Measurements from ENCODE around the gene PDCD6IP.

PDCD6IP gene

GRCh38 chr3:33798418-33799201, at the start of gene PDCD6IP (continued):
- no peak for TF ChIP-seq ZNF174 (tag by site-specific recombination; IDR thresholded peaks at IDR 0.05)
- no peak for TF ChIP-seq ZNF473 (tag by site-specific recombination; IDR thresholded peaks at IDR 0.05)
- TF ChIP-seq ZNF777 (tag by site-specific recombination; IDR thresholded peaks at IDR 0.05; ENCODE audit: borderline replicate concordance) = no peak
- no peak for TF ChIP-seq ZFP41 (tag by site-specific recombination; IDR thresholded peaks at IDR 0.05; ENCODE audit: borderline replicate concordance)
- no peak for TF ChIP-seq ZBTB7A (tag by site-specific recombination; IDR thresholded peaks at IDR 0.05; ENCODE audit: low read depth)
- TF ChIP-seq ZNF785 (tag by site-specific recombination; IDR thresholded peaks at IDR 0.05) = no peak
- TF ChIP-seq EGR2 (tag by site-specific recombination; IDR thresholded peaks at IDR 0.05; ENCODE audit: low read depth) = peak; percentile 76

- H3K9me3 ChIP-seq (ENCODE audit: control insufficient read depth, insufficient read depth, low read depth, low read length) = no peaks in the 10 kb centered on the region
- H3K27ac ChIP-seq (ENCODE audit: extremely low read depth, low read depth, low read length) = no peak overlapping the region
- ChIA-PET CTCF (no interaction called here), POLR2A (no interaction called here)
- TF ChIP-seq ZNF155 (tag by site-specific recombination; IDR thresholded peaks at IDR 0.05) (no peak), ZSCAN16 (tag by site-specific recombination; IDR thresholded peaks at IDR 0.05) (no peak), ZFP3 (tag by site-specific recombination; IDR thresholded peaks at IDR 0.05; ENCODE audit: low read depth) (no peak), ZFP41 (tag by site-specific recombination; IDR thresholded peaks at IDR 0.05; ENCODE audit: borderline replicate concordance) (no peak)
- no peaks in the 10 kb centered on the region for H3K4me1 ChIP-seq (ENCODE audit: control insufficient read depth, insufficient read depth, low read length)
- no peak overlapping the region for H3K4me3 ChIP-seq (ENCODE audit: low read depth, low read length)
- H3K36me3 ChIP-seq (ENCODE audit: control insufficient read depth in 2 of 2, insufficient read depth in 1 of 2, low read length in 2 of 2) = no peaks in the 10 kb centered on the region
Observed at GRCh38 chr3:33749546-33750210, 48.8 kb upstream of the PDCD6IP start.

- no peaks in the 10 kb centered on the region for H3K36me3 ChIP-seq (ENCODE audit: control insufficient read depth in 2 of 2, insufficient read depth in 1 of 2, low read length in 2 of 2)
- H3K27ac ChIP-seq (ENCODE audit: extremely low read depth, low read depth, low read length) = no peak overlapping the region
- CTCF ChIA-PET = interaction anchor here (0.6 kb wide), 1 partner anchor 37 kb away, joined by 3 read pairs; no protein-coding TSS in a partner anchor
- no peak for TF ChIP-seq ZNF501 (tag by site-specific recombination; IDR thresholded peaks at IDR 0.05)
- no peak for TF ChIP-seq ATF2 (tag by site-specific recombination; IDR thresholded peaks at IDR 0.05; ENCODE audit: low read depth)
- TF ChIP-seq ZNF391 (tag by site-specific recombination; IDR thresholded peaks at IDR 0.05; ENCODE audit: borderline replicate concordance, low read depth) = no peak
- TF ChIP-seq SALL2 (tag by site-specific recombination; IDR thresholded peaks at IDR 0.05; ENCODE audit: borderline replicate concordance) = no peak
- TF ChIP-seq ZNF174 (tag by site-specific recombination; IDR thresholded peaks at IDR 0.05) = no peak
- TF ChIP-seq ZNF776 (tag by site-specific recombination; IDR thresholded peaks at IDR 0.05; ENCODE audit: borderline replicate concordance) = no peak
- TF ChIP-seq ZBTB21 (tag by site-specific recombination; IDR thresholded peaks at IDR 0.05) = no peak
- TF ChIP-seq ZNF514 (tag by site-specific recombination; IDR thresholded peaks at IDR 0.05) = no peak
- no peak for TF ChIP-seq ZNF664 (tag by site-specific recombination; IDR thresholded peaks at IDR 0.05)
- POLR2A ChIA-PET = interaction anchor here (0.7 kb wide), 1 partner anchor 106 kb away, joined by 6 read pairs; no protein-coding TSS in a partner anchor
- no peaks in the 10 kb centered on the region for H3K4me1 ChIP-seq (ENCODE audit: control insufficient read depth, insufficient read depth, low read length)
- no peaks in the 10 kb centered on the region for H3K9me3 ChIP-seq (ENCODE audit: control insufficient read depth, insufficient read depth, low read depth, low read length)
- no peak overlapping the region for H3K4me3 ChIP-seq (ENCODE audit: low read depth, low read length)
Observed at GRCh38 chr3:33750211-33750548, 48.2 kb upstream of the PDCD6IP start.

GRCh38 chr3:33751336-33751735, 47.1 kb upstream of the PDCD6IP start:
- ChIA-PET POLR2A (no interaction called here), CTCF (interaction anchor here (1.0 to 1.4 kb wide), 2 partner anchors 11 to 36 kb away, joined by 3 to 5 read pairs; no protein-coding TSS in a partner anchor)
- Histone ChIP-seq H3K27ac (ENCODE audit: extremely low read depth, low read depth, low read length) (no peak overlapping the region), H3K4me3 (ENCODE audit: low read depth, low read length) (no peak overlapping the region), H3K36me3 (ENCODE audit: control insufficient read depth in 2 of 2, insufficient read depth in 1 of 2, low read length in 2 of 2) (no peaks in the 10 kb centered on the region), H3K9me3 (ENCODE audit: control insufficient read depth, insufficient read depth, low read depth, low read length) (no peaks in the 10 kb centered on the region), H3K4me1 (ENCODE audit: control insufficient read depth, insufficient read depth, low read length) (no peaks in the 10 kb centered on the region)
- TF ChIP-seq ZNF24 (tag by site-specific recombination; IDR thresholded peaks at IDR 0.05) (no peak), ZNF155 (tag by site-specific recombination; IDR thresholded peaks at IDR 0.05) (no peak)
